ENCODE data around the gene ITIH4.

ITIH4 gene

GRCh38 chr3:52775877-52776276, 54.6 kb downstream of the ITIH4 start:
- TF ChIP-seq, protein P1, sequence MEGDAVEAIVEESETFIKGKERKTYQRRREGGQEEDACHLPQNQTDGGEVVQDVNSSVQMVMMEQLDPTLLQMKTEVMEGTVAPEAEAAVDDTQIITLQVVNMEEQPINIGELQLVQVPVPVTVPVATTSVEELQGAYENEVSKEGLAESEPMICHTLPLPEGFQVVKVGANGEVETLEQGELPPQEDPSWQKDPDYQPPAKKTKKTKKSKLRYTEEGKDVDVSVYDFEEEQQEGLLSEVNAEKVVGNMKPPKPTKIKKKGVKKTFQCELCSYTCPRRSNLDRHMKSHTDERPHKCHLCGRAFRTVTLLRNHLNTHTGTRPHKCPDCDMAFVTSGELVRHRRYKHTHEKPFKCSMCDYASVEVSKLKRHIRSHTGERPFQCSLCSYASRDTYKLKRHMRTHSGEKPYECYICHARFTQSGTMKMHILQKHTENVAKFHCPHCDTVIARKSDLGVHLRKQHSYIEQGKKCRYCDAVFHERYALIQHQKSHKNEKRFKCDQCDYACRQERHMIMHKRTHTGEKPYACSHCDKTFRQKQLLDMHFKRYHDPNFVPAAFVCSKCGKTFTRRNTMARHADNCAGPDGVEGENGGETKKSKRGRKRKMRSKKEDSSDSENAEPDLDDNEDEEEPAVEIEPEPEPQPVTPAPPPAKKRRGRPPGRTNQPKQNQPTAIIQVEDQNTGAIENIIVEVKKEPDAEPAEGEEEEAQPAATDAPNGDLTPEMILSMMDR (conservative IDR thresholded peaks at IDR 0.05; ENCODE audit: low read depth, low read length): no peak
- DNase-seq (ENCODE audit: low read depth): no peak
- H3K4me3 ChIP-seq (ENCODE audit: low read length): no peak overlapping the region

- no peak for DNase-seq (ENCODE audit: low read depth)
- TF ChIP-seq, protein P1 (conservative IDR thresholded peaks at IDR 0.05; ENCODE audit: low read depth, low read length): no peak
- no peak overlapping the region for H3K4me3 ChIP-seq (ENCODE audit: low read length)
Measured at GRCh38 chr3:52774901-52775864, 55.3 kb downstream of the ITIH4 start.

DNA sequence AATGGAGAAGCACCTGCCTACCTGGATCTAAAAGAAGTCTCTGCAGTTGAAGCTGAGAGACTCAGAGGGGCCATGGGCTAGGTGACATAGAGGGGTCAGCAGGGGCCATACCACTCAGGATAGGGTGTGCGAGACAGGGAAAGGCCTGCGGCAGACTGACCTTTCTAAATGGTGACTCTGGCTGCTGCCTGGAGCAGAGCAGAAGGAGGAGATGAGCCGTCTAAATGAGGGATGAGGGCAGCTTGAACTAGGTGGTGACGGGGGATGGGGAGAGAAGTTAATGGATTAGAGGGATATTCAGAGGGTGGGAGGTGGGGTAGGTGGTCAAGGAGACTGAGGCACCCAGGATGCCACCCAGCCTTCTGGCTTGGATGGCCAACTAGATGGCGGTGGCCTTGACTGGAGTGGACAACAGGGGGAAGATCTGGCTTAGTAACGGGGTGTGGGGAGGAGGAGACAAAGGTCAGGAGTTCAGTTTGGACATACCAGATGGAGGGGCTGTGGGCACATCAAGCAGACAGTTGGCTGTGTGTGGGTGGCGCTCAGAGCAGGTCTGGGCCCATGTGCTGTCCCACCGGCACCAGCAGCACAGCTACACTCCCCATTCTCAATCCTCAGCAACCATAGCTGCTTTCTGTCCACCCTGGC, 56.3 kb downstream of the ITIH4 start:
- DNase-seq (ENCODE audit: low read depth): no peak
- H3K4me3 ChIP-seq (ENCODE audit: low read length): no peak overlapping the region

GRCh38 chr3:52773361-52774065, 57.0 kb downstream of the ITIH4 start:
- DNase-seq (ENCODE audit: low read depth): no peak
- no peak overlapping the region for H3K4me3 ChIP-seq (ENCODE audit: low read length)
- TF ChIP-seq, protein P1 (conservative IDR thresholded peaks at IDR 0.05; ENCODE audit: low read depth, low read length): no peak

More for the DNA sequence above, 56.3 kb downstream of the ITIH4 start:
- TF ChIP-seq, protein P1 (conservative IDR thresholded peaks at IDR 0.05; ENCODE audit: low read depth, low read length): no peak

DNA sequence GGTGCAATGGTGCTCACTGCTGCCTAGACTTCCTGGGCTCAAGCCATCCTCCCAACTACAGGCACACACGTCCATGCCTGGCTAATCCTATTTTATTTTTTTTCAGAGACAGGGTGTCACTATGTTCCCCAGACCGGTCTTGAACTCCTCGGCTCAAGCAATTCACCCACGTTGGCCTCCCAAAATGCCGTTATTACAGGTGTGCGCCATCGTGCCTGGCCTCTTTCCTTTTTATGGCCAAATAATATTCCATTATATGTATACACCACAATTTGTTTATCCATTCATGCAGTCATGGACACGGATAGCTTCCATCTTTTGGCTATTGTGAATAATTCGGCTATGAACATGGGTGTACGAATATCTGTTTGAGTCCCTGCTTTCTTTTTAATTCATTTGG, 58.8 kb downstream of the ITIH4 start:
- no peak for DNase-seq (ENCODE audit: low read depth)
- no peak overlapping the region for H3K4me3 ChIP-seq (ENCODE audit: low read length)
- TF ChIP-seq, protein P1 (conservative IDR thresholded peaks at IDR 0.05; ENCODE audit: low read depth, low read length): no peak

DNA sequence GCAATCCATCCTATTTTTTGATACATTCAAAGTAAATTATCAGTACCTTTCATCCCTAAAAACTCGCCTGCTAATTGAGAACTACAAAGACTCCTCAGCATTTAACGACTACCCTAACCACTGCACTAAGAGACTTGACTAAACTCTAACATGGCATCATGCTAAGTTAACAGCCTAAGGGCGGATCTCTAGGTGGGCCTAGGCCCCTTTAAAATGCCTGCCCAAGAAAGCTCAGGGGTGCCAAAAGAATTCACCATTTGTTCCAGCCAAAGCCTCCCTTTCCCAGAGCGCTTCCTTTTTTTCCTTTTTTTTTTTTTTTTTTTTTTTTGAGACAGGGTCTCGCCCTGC, 59.2 kb downstream of the ITIH4 start:
- H3K4me3 ChIP-seq (ENCODE audit: low read length): peak overlapping the region; percentile 85
- DNase-seq (ENCODE audit: low read depth): no peak
- TF ChIP-seq, protein P1 (conservative IDR thresholded peaks at IDR 0.05; ENCODE audit: low read depth, low read length): no peak

All from retinal pigment epithelial cell (primary cell).